HepG2 (cell line): Measurements from ENCODE around the gene ADORA3. TPM values are rescaled to one million over a fixed set of nuclear protein-coding genes. Genes with fewer than 3 reads are reported as not detected.

Source experiments
- ATAC-seq: fragments of 200-7000 bp; cut with Tn5 transposase; 3 replicates; pipeline ENCODE4 v1.9.1; 2020; ENCODE audit warnings: mild to moderate bottlenecking, moderate library complexity
- BruUV-seq: library from RNA; stranded (reverse); fragments of 400-500 nt; replicated peaks from 2 replicates; lab custom pipeline; 2021; lab: Mats Ljungman, UMichigan
- CTCF ChIA-PET: fragments of 300-600 bp; formaldehyde crosslinking; extraction: SDS; loops from one replicate; lab custom pipeline; 2021; ENCODE audit warnings: low total read pairs, inconsistent platforms, low intra/inter-chr PET ratio; lab: Yijun Ruan, JAX
- POLR2A ChIA-PET: fragments of 350-600 bp; sonication (Branson Sonifier 250); formaldehyde crosslinking; loops from one replicate; lab custom pipeline; 2020; ENCODE audit warnings: antibody characterized with exemption, inconsistent platforms; lab: Yijun Ruan, JAX
- DNase-seq: peaks from one replicate; pipeline ENCODE4 v3.0.0-alpha.2; 2015; ENCODE audit warnings: low spot score
- FAIRE-seq: peaks from 3 replicates; lab custom pipeline; 2011; peaks lifted over from hg19 to GRCh38; lab: Jason Lieb, UNC
- H2AFZ ChIP-seq: one replicate; pipeline ENCODE4 v1.6.1; 2011; ENCODE audit warnings: low read length, inconsistent platforms
- H3K27ac ChIP-seq: fragments of 300-600 bp; 3 replicates; pipeline ENCODE4 v1.8.0; 2011; ENCODE audit warnings: mixed run types, mild to moderate bottlenecking, mixed read lengths, low read length, inconsistent platforms; ENCODE audit not compliant: insufficient read depth; ENCODE audit errors: extremely low read length
- H3K27me3 ChIP-seq, 2 experiments: fragments of 200-600 bp in 1 of 2; 2 replicates in 1 of 2; 3 replicates in 1 of 2; pipeline versions ENCODE4 v1.6.0 to v1.8.0; 2011; ENCODE audit warnings: low read length in 2 of 2, mild to moderate bottlenecking in 2 of 2, moderate library complexity in 2 of 2, inconsistent platforms in 1 of 2; ENCODE audit not compliant: insufficient read depth in 2 of 2, control insufficient read depth in 1 of 2
- H3K36me3 ChIP-seq, 2 experiments: fragments of 200-600 bp in 1 of 2; replicated peaks in 1 of 2; 2 replicates in 1 of 2; 3 replicates in 1 of 2; pipeline versions ENCODE4 v1.5.1 to v1.8.0; 2011; ENCODE audit warnings: low read length in 2 of 2, inconsistent platforms in 1 of 2; ENCODE audit not compliant: insufficient read depth in 2 of 2, control insufficient read depth in 1 of 2
- H3K4me1 ChIP-seq: 2 replicates; pipeline ENCODE4 v1.5.1; 2012; ENCODE audit warnings: low read length, inconsistent platforms; ENCODE audit not compliant: insufficient read depth
- H3K4me2 ChIP-seq: 2 replicates; pipeline ENCODE4 v1.6.0; 2011; ENCODE audit warnings: low read depth, low read length, inconsistent platforms
- H3K4me3 ChIP-seq, 3 experiments: fragments of 200-600 bp in 1 of 3; sonication (generic), shearing (Covaris generic) in 1 of 3; replicated peaks in 1 of 3; 2 replicates each; pipeline ENCODE4 v1.5.1; 2011 to 2016; ENCODE audit warnings: low read length in 3 of 3, inconsistent platforms in 2 of 3, low read depth in 2 of 3, mild to moderate bottlenecking in 2 of 3, control low read depth in 1 of 3, mixed read lengths in 1 of 3; ENCODE audit not compliant: insufficient read depth in 1 of 3
- H3K79me2 ChIP-seq: one replicate; pipeline ENCODE4 v1.6.1; 2011; ENCODE audit warnings: low read length, inconsistent platforms; ENCODE audit not compliant: insufficient read depth
- H3K9ac ChIP-seq: 2 replicates; pipeline ENCODE4 v1.6.0; 2011; ENCODE audit warnings: mild to moderate bottlenecking, low read depth, low read length, inconsistent platforms; ENCODE audit not compliant: insufficient read depth
- H3K9me3 ChIP-seq: 2 replicates; pipeline ENCODE4 v1.5.1; 2012; ENCODE audit warnings: mild to moderate bottlenecking, low read length
- H4K20me1 ChIP-seq: 2 replicates; pipeline ENCODE4 v1.6.0; 2011; ENCODE audit warnings: inconsistent platforms, mild to moderate bottlenecking, low read length, moderate library complexity; ENCODE audit not compliant: insufficient read depth
- BORCS8-MEF2B ChIP-seq: sonication (generic); formaldehyde crosslinking; IDR thresholded peaks from 2 replicates; pipeline ENCODE4 v1.8.0; 2022; ENCODE audit warnings: mild to moderate bottlenecking, missing genetic modification reagents
- KMT2A ChIP-seq: sonication (generic); formaldehyde crosslinking; IDR thresholded peaks from 2 replicates; pipeline ENCODE4 v1.4.0; 2020; ENCODE audit warnings: missing genetic modification reagents
- MNT ChIP-seq: fragments of 450-650 bp; IDR thresholded peaks from 2 replicates; pipeline ENCODE4 v1.6.1; 2016
- MXD1 ChIP-seq: sonication (generic); formaldehyde crosslinking; IDR thresholded peaks from 2 replicates; pipeline ENCODE4 v1.4.0; 2020; ENCODE audit warnings: mild to moderate bottlenecking, missing genetic modification reagents
- MXD4 ChIP-seq: IDR thresholded peaks from 2 replicates; pipeline ENCODE4 v1.6.1; 2016; ENCODE audit warnings: mild to moderate bottlenecking, missing biosample characterization, missing genetic modification reagents
- PHF21A ChIP-seq: sonication (generic); formaldehyde crosslinking; IDR thresholded peaks from 2 replicates; pipeline ENCODE4 v1.5.0; 2020; ENCODE audit warnings: mild to moderate bottlenecking, missing genetic modification reagents
- REXO4 ChIP-seq: sonication (generic); formaldehyde crosslinking; IDR thresholded peaks from 2 replicates; pipeline ENCODE4 v1.8.0; 2022; ENCODE audit warnings: missing genetic modification reagents, mild to moderate bottlenecking, borderline replicate concordance
- SRY ChIP-seq: sonication (generic); formaldehyde crosslinking; IDR thresholded peaks from 2 replicates; pipeline ENCODE4 v1.8.0; 2022; ENCODE audit warnings: mild to moderate bottlenecking, missing genetic modification reagents
- ZNF232 ChIP-seq: sonication (generic); formaldehyde crosslinking; IDR thresholded peaks from 2 replicates; pipeline ENCODE4 v1.4.0; 2020; ENCODE audit warnings: missing genetic modification reagents, borderline replicate concordance
- ZNF615 ChIP-seq: sonication (generic); formaldehyde crosslinking; IDR thresholded peaks from 2 replicates; pipeline ENCODE4 v1.5.0; 2020; ENCODE audit warnings: mild to moderate bottlenecking, missing genetic modification reagents, borderline replicate concordance
- WGBS: methylation state at CpG from one replicate; pipeline ENCODE4 v1.1.6; 2017; ENCODE audit warnings: low lambda C conversion rate; 5-methylcytosine and 5-hydroxymethylcytosine counted together
- in situ Hi-C: cut with HindIII; loops from 2 replicates; pipeline ENCODE4 v1.10.0; 2017; ENCODE audit warnings: low pct_unique_long_range_greater_than_20kb; ENCODE audit not compliant: extremely low pct_ligation_motif_present
- intact Hi-C: fragments of 100-400 bp; cut with micrococcal nuclease; formaldehyde crosslinking; loops from one replicate; pipeline ENCODE4 v1.10.0; 2022; ENCODE audit not compliant: unreplicated experiment
- polyA plus RNA-seq, 8 experiments: library from polyadenylated mRNA; depleted of rRNA in 3 of 8; stranded (reverse) in 7 of 8; unstranded in 1 of 8; fragments of >200 nt; fragmentation: Illumina TruSeq in 4 of 8; extraction: Trizol in 4 of 8; gene quantifications; 2 replicates each; pipeline versions ENCODE4 v1.2.1 to v1.2.3, GENCODE V29; 2011 to 2016; ENCODE audit warnings: low read depth in 4 of 8, missing spikeins in 1 of 8, mixed read lengths in 1 of 8; ENCODE audit not compliant: insufficient read depth in 1 of 8
- total RNA-seq, 5 experiments: library from RNA; depleted of rRNA; stranded (reverse); fragments of >200 nt; fragmentation: Illumina TruSeq; extraction: Trizol; gene quantifications; 2 replicates each; pipeline ENCODE4 v1.2.3, GENCODE V29; 2016; ENCODE audit warnings: low read depth in 1 of 5

Gene ADORA3
- total and polyA plus RNA-seq, 2 of the 13 experiments (the other 11 are each of a cell fraction or from before 2014, with no cell fraction given): not detected

- ATAC-seq: no peak
- no peak for TF ChIP-seq ZNF232 (CRISPR knock-in tag)
- TF ChIP-seq KMT2A (CRISPR knock-in tag): no peak
- TF ChIP-seq MNT: no peak
- TF ChIP-seq PHF21A (CRISPR knock-in tag): no peak
- TF ChIP-seq SRY (CRISPR knock-in tag): no peak
- TF ChIP-seq BORCS8-MEF2B (CRISPR knock-in tag): no peak
- TF ChIP-seq MXD1 (CRISPR knock-in tag): no peak
- TF ChIP-seq REXO4: no peak
- no peak for TF ChIP-seq ZNF615 (CRISPR knock-in tag)
- no peak for TF ChIP-seq MXD4 (CRISPR knock-in tag)
- Histone ChIP-seq H3K9ac (no peak overlapping the region), H3K4me2 (no peak overlapping the region), H4K20me1 (no peaks in the 10 kb centered on the region), H3K4me1 (peaks cover 14% of the 10 kb centered on the region), H3K9me3 (no peaks in the 10 kb centered on the region), H3K79me2 (peaks cover 17% of the 10 kb centered on the region), H3K4me3 (no peak overlapping the region), H2AFZ (no peak overlapping the region), H3K36me3 (peaks cover 5 to 60% of the 10 kb centered on the region in 2 experiments), H3K27me3 (no peaks in the 10 kb centered on the region), H3K27ac (no peak overlapping the region)
- in situ Hi-C loops: no loop called here
- ChIA-PET POLR2A (no interaction called here), CTCF (no interaction called here)
- WGBS: 95% methylated on average over 3 of the region's 3 CpGs
- intact Hi-C loops: no loop called here
- no TSS peak for BruUV-seq
- no peak for FAIRE-seq
- DNase-seq: no peak
Measured at GRCh38 chr1:111455642-111456031, 47.8 kb downstream of the ADORA3 start.
